Measurements from ENCODE around the gene RNU5B-1. TPM values are rescaled to one million over a fixed set of nuclear protein-coding genes. Genes with fewer than 3 reads are reported as not detected.

The RNU5B-1 gene
- total and polyA plus RNA-seq, 2 of the 8 experiments (the other 6 are each of a cell fraction or from before 2014, with no cell fraction given): not detected

GRCh38 chr15:65326818-65327217 lies 22.3 kb downstream of the RNU5B-1 start:
- FAIRE-seq: no peak
- Histone ChIP-seq H2AK5ac (ENCODE audit: low read depth, low read length) (no peak overlapping the region), H3K18ac (ENCODE audit: extremely low read depth, low read length) (no peak overlapping the region; the same call in 1 of the 2 replicates), H3K23ac (ENCODE audit: insufficient read length) (no peak overlapping the region), H3K14ac (ENCODE audit: insufficient read length) (no peak overlapping the region), H3K23me2 (ENCODE audit: low read depth, low read length) (no peaks in the 10 kb centered on the region), H4K8ac (ENCODE audit: extremely low read depth, insufficient read depth, low read length) (no peak overlapping the region), H4K20me1 (replicated peaks in 1 of 2; ENCODE audit: control insufficient read depth in 1 of 2, insufficient read depth in 2 of 2, low read length in 2 of 2) (peaks cover 0 to 3% of the 10 kb centered on the region in 2 experiments), H2BK15ac (ENCODE audit: low read length) (no peak overlapping the region), H3K56ac (replicated peaks; ENCODE audit: insufficient read length, low read depth, low read length) (no peak overlapping the region), H4K91ac (replicated peaks; ENCODE audit: insufficient read length, low read length) (no peak overlapping the region), H2AFZ (ENCODE audit: low read length) (no peak overlapping the region), H3K79me2 (ENCODE audit: control insufficient read depth in 1 of 2, insufficient read depth in 2 of 2, low read length in 2 of 2) (no peaks in the 10 kb centered on the region), H2BK20ac (ENCODE audit: low read length) (no peak overlapping the region), H3K36me3 (ENCODE audit: control insufficient read depth in 2 of 4, insufficient read depth in 4 of 4, low read length in 3 of 4) (peaks cover 3 to 8% (median 6%) of the 10 kb centered on the region in 4 experiments; a peak in 5 of 8 replicates), H2BK12ac (ENCODE audit: low read depth, low read length) (no peak overlapping the region), H2BK120ac (replicated peaks; ENCODE audit: low read depth, low read length) (no peak overlapping the region), H3K27me3 (replicated peaks in 1 of 4; ENCODE audit: control insufficient read depth in 3 of 4, extremely low read depth in 1 of 4, insufficient read depth in 3 of 4, low read length in 3 of 4) (no peaks in the 10 kb centered on the region), H3K27ac (ENCODE audit: low read depth, low read length) (no peak overlapping the region), H3K79me1 (ENCODE audit: low read depth, low read length) (no peaks in the 10 kb centered on the region), H3K9ac (replicated peaks in 1 of 4; ENCODE audit: extremely low read depth in 1 of 4, low read depth in 3 of 4, low read length in 3 of 4) (no peak overlapping the region), H3K9me3 (ENCODE audit: insufficient read depth in 2 of 2, low read depth in 1 of 2, low read length in 1 of 2) (no peaks in the 10 kb centered on the region), H3K4me3 (ENCODE audit: extremely low read depth in 1 of 4, insufficient read depth in 2 of 4, low read depth in 3 of 4, low read length in 4 of 4) (no peak overlapping the region), H3K4me1 (replicated peaks in 1 of 4; ENCODE audit: control insufficient read depth in 3 of 4, insufficient read depth in 4 of 4, low read length in 3 of 4) (peaks cover 0 to 7% (median 1%) of the 10 kb centered on the region in 4 experiments; a peak in 5 of 7 replicates), H3K4me2 (ENCODE audit: insufficient read depth in 1 of 2, low read depth in 2 of 2, low read length in 2 of 2) (no peak overlapping the region), H3K4ac (replicated peaks; ENCODE audit: insufficient read length, low read depth, low read length) (no peak overlapping the region), H2BK5ac (ENCODE audit: low read depth, low read length) (no peak overlapping the region), H4K5ac (ENCODE audit: insufficient read length, low read depth, low read length) (no peak overlapping the region)
- ChIA-PET POLR2A (ENCODE audit: partially characterized antibody) (interaction anchor here (0.8 to 8.9 kb wide), 9 partner anchors 9 to 284 kb away, joined by 3 to 57 read pairs (median 3); partner anchors contain the start of genes INTS14 and RNU5B-1), CTCF (ENCODE audit: partially characterized antibody) (interaction anchor here (1.0 to 16.2 kb wide), 11 partner anchors 8 to 75 kb away, joined by 3 to 547 read pairs (median 6); no protein-coding TSS in a partner anchor)
- no peak for DNase-seq (ENCODE audit: low read depth in 1 of 2, low spot score in 2 of 2)
- TF ChIP-seq HDAC6 (IDR thresholded peaks at IDR 0.05; ENCODE audit: low read depth, low read length) (no peak), BCL11A (IDR thresholded peaks at IDR 0.05; ENCODE audit: low read depth in 2 of 2, low read length in 2 of 2) (no peak)
- 82% methylated on average over 2 of the region's 2 CpGs; no CpG with 5 or more reads in 1 of the 2 experiments for WGBS, 2 experiments (ENCODE audit: extremely low coverage in 1 of 2, insufficient coverage in 1 of 2, insufficient read length in 1 of 2, insufficient replicate concordance in 2 of 2, low coverage in 1 of 2, low lambda C conversion rate in 2 of 2, missing lambda C conversion rate in 1 of 2)
